Astrocyte of the cerebellum (primary cell): ENCODE data around the gene ZFAND2A.
"Not testable (repeated sequence)": the region's sequence is repeated elsewhere in the genome, so short reads cannot be mapped to it uniquely, and the experiment has no call there.

ENCODE experiments used
- DNase-seq: peaks from one replicate; pipeline ENCODE4 v3.0.0-alpha.2; 2011; ENCODE audit warnings: low read depth
- H3K4me3 ChIP-seq: 2 replicates; pipeline ENCODE4 v1.5.1; 2011; ENCODE audit warnings: mild to moderate bottlenecking, low read depth, low read length, moderate library complexity
- in situ Hi-C: cut with HindIII; loops from 2 replicates; pipeline ENCODE4 v1.10.0; 2017; ENCODE audit warnings: low sequenced_read_pairs
- TF ChIP-seq, protein P1 (sequence below): IDR thresholded peaks from 2 replicates; pipeline ENCODE4 v1.5.1; 2012; ENCODE audit warnings: low read length, low read depth, moderate library complexity, mild to moderate bottlenecking; ENCODE audit errors: missing control alignments

ZFAND2A gene

DNA sequence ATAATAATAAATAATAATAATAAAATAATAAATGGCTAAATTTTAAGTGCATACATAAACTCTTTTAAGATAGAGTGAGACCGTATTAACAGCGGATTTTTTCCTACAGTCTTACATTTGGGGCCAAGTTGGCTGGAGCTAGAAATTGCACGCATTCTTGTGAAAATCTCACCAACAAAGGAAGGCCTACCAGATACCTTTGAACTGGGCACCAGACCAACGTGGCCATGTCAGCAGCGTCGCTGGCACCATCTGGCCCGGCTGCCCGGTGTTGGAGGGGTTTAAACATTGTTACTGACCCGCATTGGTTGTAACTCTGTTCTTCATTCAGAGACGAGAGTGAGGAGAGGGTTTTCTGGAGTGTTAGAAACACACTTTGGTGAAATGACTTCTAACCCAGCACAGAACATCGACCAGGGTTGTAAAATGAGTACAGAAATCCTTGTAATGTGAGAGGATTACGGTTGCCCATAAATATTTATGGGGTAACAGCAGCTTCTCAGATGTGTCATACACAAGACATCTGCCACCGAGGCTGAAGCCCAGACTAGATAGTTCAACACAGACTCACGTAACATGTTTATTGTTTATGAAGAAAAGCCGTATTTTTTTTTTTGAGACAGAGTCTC, 38.1 kb upstream of the ZFAND2A start:
- no peak for DNase-seq

DNA sequence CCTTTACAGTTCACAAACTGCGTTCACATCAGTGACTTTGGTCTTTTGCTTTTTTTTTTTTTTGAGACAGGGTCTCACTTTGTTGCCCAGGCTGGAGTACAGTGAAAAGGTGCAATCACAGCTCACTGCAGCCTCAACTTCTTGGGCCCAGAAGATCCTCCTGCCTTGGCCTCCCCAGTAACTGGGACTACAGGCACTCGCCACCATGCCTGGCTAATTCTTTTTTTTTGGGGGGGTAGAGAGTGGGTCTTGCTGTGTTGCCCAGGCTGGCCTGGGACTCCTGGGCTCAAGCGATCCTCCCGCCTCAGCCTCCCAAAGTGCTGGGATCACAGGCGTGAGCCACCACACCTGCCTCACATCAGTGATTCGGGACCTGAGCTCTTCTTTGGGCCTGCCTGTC, 37.0 kb upstream of the ZFAND2A start:
- TF ChIP-seq, protein P1, sequence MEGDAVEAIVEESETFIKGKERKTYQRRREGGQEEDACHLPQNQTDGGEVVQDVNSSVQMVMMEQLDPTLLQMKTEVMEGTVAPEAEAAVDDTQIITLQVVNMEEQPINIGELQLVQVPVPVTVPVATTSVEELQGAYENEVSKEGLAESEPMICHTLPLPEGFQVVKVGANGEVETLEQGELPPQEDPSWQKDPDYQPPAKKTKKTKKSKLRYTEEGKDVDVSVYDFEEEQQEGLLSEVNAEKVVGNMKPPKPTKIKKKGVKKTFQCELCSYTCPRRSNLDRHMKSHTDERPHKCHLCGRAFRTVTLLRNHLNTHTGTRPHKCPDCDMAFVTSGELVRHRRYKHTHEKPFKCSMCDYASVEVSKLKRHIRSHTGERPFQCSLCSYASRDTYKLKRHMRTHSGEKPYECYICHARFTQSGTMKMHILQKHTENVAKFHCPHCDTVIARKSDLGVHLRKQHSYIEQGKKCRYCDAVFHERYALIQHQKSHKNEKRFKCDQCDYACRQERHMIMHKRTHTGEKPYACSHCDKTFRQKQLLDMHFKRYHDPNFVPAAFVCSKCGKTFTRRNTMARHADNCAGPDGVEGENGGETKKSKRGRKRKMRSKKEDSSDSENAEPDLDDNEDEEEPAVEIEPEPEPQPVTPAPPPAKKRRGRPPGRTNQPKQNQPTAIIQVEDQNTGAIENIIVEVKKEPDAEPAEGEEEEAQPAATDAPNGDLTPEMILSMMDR = no peak
- DNase-seq = no peak
- H3K4me3 ChIP-seq = no peak overlapping the region
- in situ Hi-C loops = no loop called here

More for the DNA sequence above, 38.1 kb upstream of the ZFAND2A start:
- no peak overlapping the region for H3K4me3 ChIP-seq
- in situ Hi-C loops = no loop called here
- TF ChIP-seq, protein P1 = no peak

DNA sequence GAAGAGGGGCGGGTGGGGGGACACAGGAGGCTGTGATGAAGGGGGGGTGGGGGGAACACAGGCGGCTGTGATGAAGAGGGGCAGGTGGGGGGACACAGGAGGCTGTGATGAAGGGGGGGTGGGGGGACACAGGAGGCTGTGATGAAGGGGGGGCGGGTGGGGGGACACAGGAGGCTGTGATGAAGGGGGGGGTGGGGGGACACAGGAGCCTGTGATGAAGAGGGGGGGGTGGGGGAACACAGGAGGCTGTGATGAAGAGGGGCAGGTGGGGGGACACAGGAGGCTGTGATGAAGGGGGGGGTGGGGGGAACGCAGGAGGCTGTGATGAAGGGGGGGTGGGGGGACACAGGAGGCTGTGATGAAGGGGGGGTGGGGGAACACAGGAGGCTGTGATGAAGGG, 36.4 kb upstream of the ZFAND2A start:
- H3K4me3 ChIP-seq, DNase-seq, in situ Hi-C loops: not testable (repeated sequence)

DNA sequence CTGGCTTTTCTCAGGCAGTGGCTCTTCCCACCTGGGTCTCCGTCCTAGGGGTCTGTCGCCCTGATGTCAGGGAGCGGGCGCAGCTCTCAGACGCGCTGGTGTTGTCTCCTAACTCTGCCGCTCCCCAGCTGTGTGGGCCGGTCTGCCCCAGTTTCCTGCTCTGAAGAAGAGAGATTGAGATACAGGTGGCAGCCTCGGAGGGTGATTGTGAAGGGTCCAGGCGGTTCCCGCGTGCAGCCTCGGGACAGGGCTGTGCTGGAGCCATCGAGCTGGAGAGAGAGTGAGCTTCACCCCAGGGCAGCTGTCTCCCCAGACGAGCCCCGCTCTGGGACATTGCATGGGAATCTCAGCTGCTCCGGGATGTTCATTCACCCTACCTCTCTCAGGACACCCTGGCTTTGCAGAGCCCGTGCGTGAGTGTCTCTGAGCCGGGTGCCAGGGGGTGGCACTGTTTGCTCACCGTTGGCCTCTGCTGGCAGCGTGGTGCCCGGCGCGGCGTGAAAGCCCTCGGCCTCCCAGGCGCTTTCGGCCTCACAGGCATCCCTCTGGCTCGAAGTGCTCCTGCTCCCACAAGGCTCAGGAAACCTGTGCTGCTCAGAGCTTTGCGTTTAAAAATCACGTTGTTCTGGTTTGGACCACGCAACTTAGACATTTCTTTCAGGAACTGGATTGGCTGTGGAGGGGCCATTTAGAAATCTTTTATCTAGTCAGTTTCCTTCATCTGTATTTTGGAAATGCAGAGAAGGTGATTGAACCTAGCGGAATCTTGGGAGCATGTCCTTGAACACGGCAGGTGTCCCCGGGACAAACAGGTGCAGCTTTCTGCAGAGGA, 33.8 kb upstream of the ZFAND2A start:
- TF ChIP-seq, protein P1 = peak; percentile 46
- H3K4me3 ChIP-seq = no peak overlapping the region
- no peak for DNase-seq
- in situ Hi-C loops = no loop called here

DNA sequence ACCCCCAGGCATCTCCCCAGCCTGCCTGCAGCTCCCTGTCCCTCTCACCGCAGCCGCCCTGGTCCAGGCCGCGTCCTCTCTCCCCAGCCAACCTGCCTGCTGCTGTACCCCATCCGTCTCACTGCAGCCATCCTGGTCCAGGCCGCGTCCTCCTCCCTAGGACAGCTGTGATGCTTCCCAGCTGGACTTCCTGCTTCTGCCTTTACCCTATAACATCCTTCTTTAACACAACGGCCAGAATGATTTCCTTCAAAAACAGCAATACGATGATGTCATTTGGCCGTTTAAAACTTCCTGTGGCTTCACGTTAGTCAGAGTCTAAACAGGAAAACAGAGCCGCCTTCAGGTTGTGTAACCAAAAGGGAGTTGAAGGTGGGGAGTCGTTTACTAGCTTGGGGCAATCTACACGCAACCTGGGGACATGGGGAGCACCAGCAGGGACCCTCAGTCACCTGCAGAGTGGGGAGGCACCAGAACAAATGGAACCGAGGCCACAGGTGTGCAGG, 32.2 kb upstream of the ZFAND2A start:
- in situ Hi-C loops = no loop called here

DNA sequence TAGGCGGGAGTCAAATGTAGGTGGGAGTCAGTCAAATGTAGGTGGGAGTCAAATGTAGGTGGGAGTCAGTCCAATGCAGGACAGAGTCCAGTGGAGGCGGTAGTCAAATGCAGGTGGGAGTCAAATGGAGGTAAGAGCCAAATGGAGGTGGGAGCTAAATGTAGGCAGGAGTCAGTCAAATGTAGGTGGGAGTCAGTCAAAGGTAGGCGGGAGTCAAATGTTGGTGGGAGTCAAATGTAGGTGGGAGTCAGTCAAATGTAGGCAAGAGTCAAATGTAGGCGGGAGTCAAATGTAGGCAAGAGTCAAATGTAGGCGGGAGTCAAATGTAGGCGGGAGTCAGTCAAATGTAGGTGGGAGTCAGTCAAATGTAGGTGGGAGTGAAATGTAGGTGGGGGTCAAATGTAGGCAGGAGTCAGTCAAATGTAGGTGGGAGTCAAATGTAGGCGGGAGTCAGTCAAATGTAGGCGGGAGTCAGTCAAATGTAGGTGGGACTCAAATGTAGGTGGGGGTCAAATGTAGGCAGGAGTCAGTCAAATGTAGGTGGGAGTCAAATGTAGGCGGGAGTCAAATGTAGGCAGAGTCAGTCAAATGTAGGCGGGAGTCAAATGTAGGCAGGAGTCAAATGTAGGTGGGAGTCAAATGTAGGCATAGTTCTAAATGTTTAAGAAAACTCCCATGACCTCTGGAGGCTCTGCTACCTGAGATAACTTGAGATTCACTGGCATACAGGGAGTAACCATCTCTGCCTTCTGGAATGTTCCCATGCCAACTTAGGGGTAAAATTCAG, 30.2 kb upstream of the ZFAND2A start:
- no peak for DNase-seq
- TF ChIP-seq, protein P1 = no peak
- H3K4me3 ChIP-seq = no peak overlapping the region
- in situ Hi-C loops = no loop called here

More for the DNA sequence above, 32.2 kb upstream of the ZFAND2A start:
- H3K4me3 ChIP-seq = no peak overlapping the region
- no peak for DNase-seq
- TF ChIP-seq, protein P1 = no peak
